Loucy (cell line): Measurements from ENCODE around the gene TTK.

ENCODE experiments used
- H2AFZ ChIP-seq: fragments of 200-600 bp; sonication (generic); 2 replicates; pipeline ENCODE4 v1.6.0; 2016; ENCODE audit warnings: antibody characterized with exemption, mild to moderate bottlenecking, low read length, moderate library complexity
- H3F3A ChIP-seq: fragments of 200-600 bp; 2 replicates; pipeline ENCODE4 v1.6.0; 2016; ENCODE audit warnings: antibody characterized with exemption, low read depth, mild to moderate bottlenecking
- H3K27me3 ChIP-seq: fragments of 200-600 bp; sonication (generic); 2 replicates; pipeline ENCODE4 v1.6.1; 2014; ENCODE audit warnings: low read length, mild to moderate bottlenecking; ENCODE audit not compliant: insufficient read depth, poor library complexity, severe bottlenecking
- H3K36me3 ChIP-seq: fragments of 200-600 bp; sonication (generic); 2 replicates; pipeline ENCODE4 v1.6.1; 2016; ENCODE audit warnings: low read length; ENCODE audit not compliant: insufficient read depth
- H3K4me1 ChIP-seq: fragments of 200-600 bp; sonication (generic); 2 replicates; pipeline ENCODE4 v1.5.1; 2014; ENCODE audit warnings: low read length, mild to moderate bottlenecking; ENCODE audit not compliant: insufficient read depth, poor library complexity, severe bottlenecking
- H3K4me2 ChIP-seq: fragments of 200-600 bp; sonication (generic); 2 replicates; pipeline ENCODE4 v1.6.0; 2014; ENCODE audit warnings: antibody characterized with exemption, low read length, low read depth, mild to moderate bottlenecking; ENCODE audit not compliant: poor library complexity, severe bottlenecking
- H3K4me3 ChIP-seq: fragments of 200-600 bp; sonication (generic); 2 replicates; pipeline ENCODE4 v1.5.1; 2014; ENCODE audit warnings: low read length, mild to moderate bottlenecking, mixed read lengths; ENCODE audit not compliant: poor library complexity, severe bottlenecking
- H3K79me2 ChIP-seq: fragments of 200-600 bp; sonication (generic); 2 replicates; pipeline ENCODE4 v1.6.1; 2014; ENCODE audit warnings: low read length; ENCODE audit not compliant: insufficient read depth
- H3K9ac ChIP-seq: fragments of 200-600 bp; sonication (generic); 2 replicates; pipeline ENCODE4 v1.6.0; 2014; ENCODE audit warnings: mild to moderate bottlenecking, low read depth, low read length, moderate library complexity; ENCODE audit not compliant: poor library complexity, severe bottlenecking
- H3K9me2 ChIP-seq: fragments of 200-600 bp; sonication (generic); replicated peaks from 2 replicates; pipeline ENCODE4 v1.6.1; 2016; ENCODE audit warnings: low read depth, low read length, mixed read lengths
- H3K9me3 ChIP-seq: fragments of 200-600 bp; sonication (generic); 2 replicates; pipeline ENCODE4 v1.6.1; 2014; ENCODE audit warnings: mild to moderate bottlenecking, antibody characterized with exemption, low read length, low read depth; ENCODE audit not compliant: insufficient read depth
- H4K20me1 ChIP-seq: fragments of 200-600 bp; sonication (generic); 2 replicates; pipeline ENCODE4 v1.6.0; 2014; ENCODE audit warnings: antibody characterized with exemption, low read length, mild to moderate bottlenecking; ENCODE audit not compliant: insufficient read depth, poor library complexity, severe bottlenecking
- CTCF ChIP-seq: fragments of 200-600 bp; sonication (generic); conservative IDR thresholded peaks from 2 replicates; pipeline ENCODE4 v1.5.1; 2014; ENCODE audit warnings: mild to moderate bottlenecking, antibody characterized with exemption, low read length
- EZH2phosphoT487 ChIP-seq: fragments of 200-600 bp; IDR thresholded peaks from 2 replicates; pipeline ENCODE4 v1.6.1; 2018; ENCODE audit warnings: antibody characterized with exemption, mild to moderate bottlenecking, moderate library complexity, borderline replicate concordance

TTK gene

GRCh38 chr6:79997728-79998127 lies 6.7 kb upstream of the TTK start:
- Histone ChIP-seq H3K9ac (no peak overlapping the region), H3K27me3 (no peaks in the 10 kb centered on the region), H3K79me2 (no peaks in the 10 kb centered on the region), H3K9me2 (no peaks in the 10 kb centered on the region), H3F3A (no peaks in the 10 kb centered on the region), H3K4me3 (no peak overlapping the region), H4K20me1 (no peaks in the 10 kb centered on the region), H3K4me1 (peaks cover under 1% of the 10 kb centered on the region), H3K4me2 (no peak overlapping the region), H3K9me3 (no peaks in the 10 kb centered on the region), H2AFZ (no peak overlapping the region), H3K36me3 (no peaks in the 10 kb centered on the region)
- no peak for TF ChIP-seq EZH2phosphoT487
- TF ChIP-seq CTCF = no peak

GRCh38 chr6:80001337-80001736 lies 3.1 kb upstream of the TTK start:
- Histone ChIP-seq H3K27me3 (no peaks in the 10 kb centered on the region), H3K9me2 (no peaks in the 10 kb centered on the region), H4K20me1 (peaks cover 11% of the 10 kb centered on the region), H3K9ac (no peak overlapping the region), H3K9me3 (no peaks in the 10 kb centered on the region), H3K36me3 (no peaks in the 10 kb centered on the region), H3K4me1 (peaks cover 20% of the 10 kb centered on the region), H3K79me2 (peaks cover 17% of the 10 kb centered on the region), H3K4me2 (no peak overlapping the region), H3K4me3 (no peak overlapping the region), H2AFZ (no peak overlapping the region), H3F3A (0 out of 2 replicates have a peak, but pooled peaks cover 3% of the 10 kb centered on the region)
- no peak for TF ChIP-seq EZH2phosphoT487
- no peak for TF ChIP-seq CTCF

DNA sequence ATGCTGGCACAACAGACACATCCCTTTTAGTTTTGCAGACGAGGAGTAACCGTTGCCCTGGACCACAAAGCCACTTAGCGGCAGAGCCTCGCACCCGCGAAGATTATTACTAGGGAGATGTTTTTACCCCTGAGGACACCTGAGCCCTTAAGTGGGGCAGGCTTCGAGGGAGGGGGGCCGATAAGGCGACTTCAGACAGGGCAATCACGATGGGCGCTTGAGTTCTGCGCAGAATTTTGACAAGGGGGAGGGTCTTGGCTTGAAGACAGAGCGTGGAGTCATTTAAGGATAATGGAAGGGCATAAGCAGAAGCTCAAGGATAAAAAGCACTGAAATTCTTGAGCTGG lies 650 bp upstream of the TTK start:
- peak overlapping the region; percentile 92 for H2AFZ ChIP-seq
- no peaks in the 10 kb centered on the region for H3K9me3 ChIP-seq
- H3K4me3 ChIP-seq = peak overlapping the region; percentile 91
- peaks cover under 1% of the 10 kb centered on the region; the same call in 1 of the 2 replicates for H3K36me3 ChIP-seq
- no peak for TF ChIP-seq EZH2phosphoT487
- no peak for TF ChIP-seq CTCF
- 0 out of 2 replicates have a peak, but pooled peaks cover 3% of the 10 kb centered on the region for H3F3A ChIP-seq
- no peaks in the 10 kb centered on the region for H3K9me2 ChIP-seq
- H3K27me3 ChIP-seq = no peaks in the 10 kb centered on the region
- H4K20me1 ChIP-seq = peaks cover 11% of the 10 kb centered on the region
- H3K9ac ChIP-seq = peak overlapping the region; percentile 86
- H3K4me2 ChIP-seq = peak overlapping the region; percentile 82
- H3K4me1 ChIP-seq = peaks cover 41% of the 10 kb centered on the region
- peaks cover 41% of the 10 kb centered on the region for H3K79me2 ChIP-seq
